GM23248 (cell line): ENCODE results near the gene IRF8.

Experiments
- EZH2 ChIP-seq: fragments of 200-600 bp; sonication (generic); IDR thresholded peaks from 2 replicates; pipeline ENCODE4 v1.6.1; 2018; ENCODE audit warnings: antibody characterized with exemption, mild to moderate bottlenecking; ENCODE audit not compliant: insufficient read depth, poor library complexity, severe bottlenecking
- EZH2phosphoT487 ChIP-seq: fragments of 200-600 bp; sonication (generic); IDR thresholded peaks from 2 replicates; pipeline ENCODE4 v1.6.1; 2018; ENCODE audit warnings: antibody characterized with exemption, moderate library complexity, mild to moderate bottlenecking, low read depth; ENCODE audit not compliant: insufficient read depth

GRCh38 chr16:85905110-85906095, 6.4 kb downstream of the IRF8 start:
- no peak for TF ChIP-seq EZH2phosphoT487
- TF ChIP-seq EZH2: no peak
